ENCODE results near the gene SH3RF3.

SH3RF3 gene

DNA sequence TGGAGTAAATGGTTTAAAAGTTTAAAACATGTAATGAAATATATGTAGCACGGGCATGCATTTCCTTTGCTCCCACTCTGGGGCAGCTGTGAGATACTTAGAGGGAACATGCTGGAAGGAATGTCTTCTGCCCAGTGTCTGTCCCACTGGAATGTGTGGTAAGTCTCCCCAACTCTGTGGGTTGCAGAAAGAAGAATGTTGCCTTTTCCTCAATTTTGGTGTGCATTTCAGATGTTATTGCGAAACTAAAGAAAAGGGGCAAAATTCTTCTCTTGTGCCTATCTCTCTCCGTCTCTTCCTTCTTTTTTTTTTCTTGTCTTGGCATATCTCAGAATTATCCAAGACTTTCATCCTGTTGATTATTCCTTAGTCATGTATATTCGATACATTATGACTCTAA is 201.1 kb downstream of the SH3RF3 start:
- DNase-seq (ENCODE audit: low read depth in 4 of 4, low spot score in 1 of 4): no peak

DNA sequence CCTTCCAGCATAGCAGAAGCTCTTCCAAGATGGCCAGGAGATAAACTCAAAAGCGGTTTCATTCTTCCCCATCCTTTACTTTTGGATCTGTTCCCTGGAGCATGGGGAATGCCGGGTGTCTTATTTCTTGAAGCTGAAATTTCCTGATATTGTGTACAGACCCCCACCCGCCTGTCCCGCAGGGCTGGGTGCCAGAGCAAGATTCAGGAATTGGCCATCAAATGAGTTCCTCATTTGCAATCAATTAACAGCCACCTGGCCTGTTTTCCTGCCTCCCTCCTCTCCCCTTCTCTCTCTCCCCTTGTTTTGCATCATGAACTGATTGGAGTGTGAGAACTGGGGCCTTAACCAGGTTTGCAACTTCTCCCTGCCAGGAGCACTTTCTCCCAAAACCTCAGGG is 202.1 kb downstream of the SH3RF3 start:
- no peak for DNase-seq (ENCODE audit: low read depth in 4 of 4, low spot score in 1 of 4)

DNA sequence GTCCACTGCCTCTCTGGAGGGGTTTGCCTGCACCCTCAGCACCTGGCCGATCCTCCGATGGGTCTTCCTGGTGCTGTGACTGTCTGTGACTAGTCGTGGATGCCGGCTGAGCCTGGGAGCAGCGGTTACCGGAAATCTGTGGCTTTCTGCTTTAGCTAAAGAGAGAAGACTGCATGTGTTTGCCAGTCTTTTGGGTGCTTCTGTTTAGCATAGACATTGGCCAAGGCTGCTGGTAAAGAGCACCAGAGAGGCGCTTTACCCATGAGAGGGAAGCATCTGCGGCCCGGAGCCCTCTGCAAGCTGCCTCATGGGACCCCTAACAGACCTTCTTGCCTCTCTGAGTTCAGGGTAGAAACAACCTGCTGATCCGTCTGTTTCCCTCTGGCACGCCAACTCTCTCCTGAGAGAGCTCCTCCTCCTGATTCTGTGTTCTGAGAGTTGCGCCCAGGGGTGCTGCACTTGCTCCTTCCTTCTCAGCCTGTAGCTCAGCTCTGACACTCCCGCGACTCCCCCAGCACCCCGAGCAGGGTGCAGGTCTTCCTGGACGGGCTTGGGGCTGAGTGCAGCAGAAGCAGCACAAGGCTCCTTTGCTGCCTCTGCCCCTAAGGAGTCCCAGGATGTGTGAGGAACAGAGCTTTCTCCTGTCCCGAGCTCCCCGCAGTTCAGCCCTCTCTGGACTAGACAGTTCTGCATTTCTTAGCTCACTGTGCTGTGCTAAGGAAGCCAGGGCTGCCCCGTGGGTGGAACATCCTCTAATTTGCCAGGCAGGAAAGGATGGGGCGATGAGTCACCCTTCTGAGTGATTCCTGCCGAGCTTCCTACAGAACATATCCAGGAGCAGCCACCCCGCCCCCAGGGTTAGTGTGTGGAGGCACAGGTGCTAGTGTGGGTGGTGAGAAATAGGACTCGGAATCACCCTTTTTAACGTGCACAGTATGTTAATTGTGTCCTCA is 203.2 kb downstream of the SH3RF3 start:
- DNase-seq (ENCODE audit: low read depth in 4 of 4, low spot score in 1 of 4): peak in 1 of 4 experiments; percentile 22

DNA sequence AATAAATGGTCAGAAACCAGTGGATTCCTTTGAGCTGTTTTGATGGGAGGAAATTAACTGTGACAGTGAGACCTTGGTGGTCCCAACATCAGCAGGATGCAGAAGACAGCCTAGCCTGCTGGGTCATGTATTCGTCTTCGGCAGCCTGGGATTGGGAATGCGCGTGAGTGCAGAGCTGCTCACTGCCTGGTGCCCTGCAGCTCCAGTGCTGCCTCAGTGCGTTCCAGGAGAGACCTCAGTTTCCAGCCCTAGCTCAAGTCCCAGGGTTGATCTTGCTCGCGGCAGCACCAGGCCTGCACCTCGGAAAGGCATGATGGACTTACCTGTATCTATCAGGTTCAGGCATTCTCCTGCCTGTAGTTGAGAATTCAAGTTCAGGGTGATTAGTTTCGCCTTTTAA is 203.9 kb downstream of the SH3RF3 start:
- no peak for DNase-seq (ENCODE audit: low read depth in 4 of 4, low spot score in 1 of 4)

DNA sequence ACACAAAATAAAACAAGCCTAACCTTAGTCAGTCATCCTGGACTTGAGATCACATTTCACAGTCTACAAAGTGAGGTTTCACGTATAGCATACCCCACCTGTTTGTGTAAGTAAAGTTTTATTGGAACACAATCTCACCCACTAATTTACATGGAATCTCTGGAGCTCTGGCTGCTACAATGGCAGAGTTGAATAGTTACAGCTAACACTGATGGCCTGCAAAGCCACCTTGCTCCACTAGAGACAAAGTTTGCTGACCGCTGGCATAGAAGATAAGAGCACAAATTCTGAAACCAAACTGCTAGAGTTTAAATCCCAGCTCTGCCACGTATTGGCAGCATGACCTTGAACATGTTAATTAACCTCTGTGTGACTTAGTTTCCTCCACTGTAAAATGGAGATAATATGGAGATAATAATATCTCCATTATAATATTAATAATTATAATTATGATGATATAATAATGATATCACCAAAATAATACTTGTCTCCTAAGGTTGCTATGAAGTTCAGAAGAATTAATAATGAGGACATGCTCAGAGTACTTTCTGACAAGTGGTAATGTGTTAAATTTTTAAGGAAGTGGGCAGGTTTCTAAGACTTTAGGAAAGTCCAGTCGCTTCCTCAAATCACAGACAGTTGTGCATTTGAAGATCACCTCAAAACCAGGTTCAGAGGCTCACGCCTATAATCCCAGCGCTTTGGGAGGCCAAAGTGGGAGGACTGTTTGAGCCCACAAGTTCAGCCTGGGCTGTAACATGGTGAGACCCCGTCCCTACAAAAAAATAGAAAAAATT is 204.6 kb downstream of the SH3RF3 start:
- DNase-seq (ENCODE audit: low read depth in 4 of 4, low spot score in 1 of 4): no peak

DNA sequence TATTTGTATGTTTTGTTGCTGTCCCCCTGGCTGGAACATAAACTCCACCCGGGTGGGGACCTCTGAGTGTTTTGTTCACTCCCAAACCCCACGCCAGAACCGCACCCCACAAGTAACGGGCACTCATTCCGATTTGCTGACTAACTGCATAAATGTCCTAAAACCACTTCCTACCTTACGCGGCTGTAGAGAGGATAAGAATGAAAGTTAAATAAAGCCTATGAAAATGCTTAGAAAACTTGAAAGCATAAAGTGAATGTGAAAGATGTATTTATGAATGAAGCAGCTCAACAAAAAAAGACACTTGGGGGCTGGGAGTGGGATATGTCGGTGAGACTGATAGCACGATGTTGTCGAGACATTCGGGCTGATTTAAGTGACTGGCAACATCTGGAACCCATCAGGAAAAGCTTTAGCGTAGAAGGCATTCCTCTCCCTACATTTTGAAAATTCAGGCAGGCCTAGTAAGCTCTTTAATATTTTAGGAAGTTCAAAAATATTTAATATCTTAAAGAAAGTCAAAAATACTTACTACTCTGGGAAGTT is 206.7 kb downstream of the SH3RF3 start:
- no peak for DNase-seq (ENCODE audit: low read depth in 4 of 4, low spot score in 1 of 4)

DNA sequence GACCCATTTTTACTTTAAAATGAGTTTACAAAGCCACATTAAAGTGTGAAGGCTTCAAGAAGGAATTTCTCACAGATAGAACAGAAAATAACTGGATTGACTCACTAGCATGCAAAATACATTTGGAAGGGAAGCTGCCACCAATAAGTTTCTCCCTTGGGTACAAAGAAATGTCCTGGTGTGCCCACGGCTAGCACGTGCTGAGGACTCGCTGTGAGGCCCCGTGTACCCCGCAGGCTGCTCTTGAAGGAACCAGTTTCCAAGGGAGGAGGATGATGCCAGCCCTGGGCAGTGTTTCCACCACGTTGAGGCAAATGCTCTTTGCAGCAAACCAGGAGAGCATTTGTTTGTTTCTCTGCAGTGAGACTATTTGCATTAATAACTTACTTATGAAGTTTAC is 207.3 kb downstream of the SH3RF3 start:
- DNase-seq (ENCODE audit: low read depth in 4 of 4, low spot score in 1 of 4): no peak

DNA sequence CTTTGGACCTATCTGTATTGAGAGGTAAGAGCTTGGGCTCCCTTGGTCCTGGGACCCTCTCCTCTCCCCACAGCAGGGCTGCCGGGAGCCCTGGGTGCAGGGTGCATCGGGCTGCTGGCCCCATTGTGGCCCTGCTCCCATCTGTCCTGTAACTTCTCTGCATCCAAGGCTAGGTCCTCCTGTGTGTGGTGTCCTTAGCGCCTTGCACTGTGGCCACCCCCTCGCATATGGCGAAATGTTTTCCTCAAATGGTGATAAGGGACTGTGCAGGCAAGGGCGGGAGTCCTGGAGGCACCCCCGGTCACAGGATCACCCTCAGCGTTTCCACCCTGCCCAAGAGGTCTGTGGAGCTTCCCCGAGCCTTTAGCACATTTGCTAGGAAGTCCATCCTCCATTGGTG is 208.2 kb downstream of the SH3RF3 start:
- no peak for DNase-seq (ENCODE audit: low read depth in 4 of 4, low spot score in 1 of 4)

DNA sequence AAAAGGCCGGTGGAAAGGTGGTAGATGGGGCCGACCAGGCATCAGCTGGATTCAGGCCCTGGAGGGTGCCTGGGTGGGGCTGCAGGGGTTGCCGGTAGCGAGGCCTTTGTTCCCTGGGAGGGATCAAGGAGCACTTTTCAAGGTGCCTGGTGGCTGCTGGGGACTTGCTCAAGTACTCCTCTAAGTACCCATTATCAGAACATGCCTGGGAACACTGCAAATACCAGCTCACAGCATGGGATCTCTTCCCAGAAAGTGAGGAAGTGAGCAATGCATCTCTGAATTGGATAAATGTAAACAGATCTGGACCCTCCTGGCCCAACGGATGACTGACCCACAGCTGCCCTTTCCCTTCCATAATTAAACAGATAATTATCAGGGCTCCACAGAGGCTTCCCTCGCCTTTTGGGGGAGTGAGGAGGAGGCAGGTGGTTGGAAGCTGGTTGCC is 210.5 kb downstream of the SH3RF3 start:
- no peak for DNase-seq (ENCODE audit: low read depth in 4 of 4, low spot score in 1 of 4)

DNA sequence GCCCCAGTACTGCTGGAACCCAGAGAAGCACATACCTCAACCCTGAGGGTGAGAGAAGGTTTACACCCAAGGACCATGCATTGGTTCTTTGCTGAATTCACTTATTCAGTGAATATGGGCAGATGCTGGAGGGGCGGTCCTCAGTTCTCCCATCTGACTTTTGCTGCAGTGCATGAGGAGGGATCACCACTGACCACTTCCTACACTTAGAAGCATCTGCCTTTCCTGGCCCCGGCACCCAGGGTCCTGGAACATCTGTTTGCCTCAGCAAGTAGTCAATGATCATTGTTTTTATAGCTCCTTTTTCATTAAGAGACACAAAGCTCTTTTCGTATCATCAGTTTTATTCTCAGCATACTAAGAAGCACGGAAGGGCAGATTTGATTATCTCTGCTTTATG is 211.4 kb downstream of the SH3RF3 start:
- DNase-seq (ENCODE audit: low read depth in 4 of 4, low spot score in 1 of 4): no peak

DNA sequence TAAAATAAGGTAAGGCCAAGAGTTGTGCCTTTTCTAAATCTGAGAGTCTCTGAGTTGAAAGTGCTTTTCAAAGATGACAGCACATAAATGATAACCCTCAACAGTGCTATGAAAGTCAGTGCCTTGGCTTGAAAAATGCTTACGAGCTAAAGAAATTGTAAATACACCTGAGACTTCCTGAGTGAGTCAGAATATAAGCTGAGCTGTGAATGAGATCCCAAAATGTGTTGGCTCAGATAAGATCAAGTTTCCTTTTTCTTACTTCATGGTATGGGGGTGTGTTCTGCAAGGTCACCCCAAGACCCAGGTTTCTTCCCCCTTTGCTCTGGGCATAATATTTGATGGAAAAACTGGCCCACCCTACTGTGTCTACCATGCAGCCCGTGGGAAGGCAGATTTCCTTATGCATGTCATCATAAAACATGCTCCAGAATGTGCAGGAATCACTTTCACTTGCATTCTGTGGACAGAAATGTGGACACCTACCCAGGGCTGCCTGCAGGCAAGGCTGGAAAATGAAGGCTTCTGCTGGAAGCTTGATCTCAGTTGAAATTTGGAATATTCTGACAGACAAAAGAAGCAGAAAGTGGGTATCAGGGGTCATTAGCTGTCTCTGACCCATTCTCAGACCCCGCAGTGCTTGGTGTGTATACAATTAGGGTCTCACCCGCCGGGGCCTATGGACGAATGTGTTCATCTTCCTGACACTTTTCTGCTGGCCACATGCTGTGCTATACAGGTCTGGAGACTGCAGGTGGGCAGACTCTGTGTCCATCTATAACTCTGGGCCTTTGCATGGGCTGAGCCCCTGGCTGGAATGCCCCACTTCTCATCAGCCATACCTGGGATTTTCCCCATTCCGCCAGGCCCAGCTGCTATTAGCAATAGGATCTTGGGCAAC is 212.6 kb downstream of the SH3RF3 start:
- no peak for DNase-seq (ENCODE audit: low read depth in 4 of 4, low spot score in 1 of 4)

DNA sequence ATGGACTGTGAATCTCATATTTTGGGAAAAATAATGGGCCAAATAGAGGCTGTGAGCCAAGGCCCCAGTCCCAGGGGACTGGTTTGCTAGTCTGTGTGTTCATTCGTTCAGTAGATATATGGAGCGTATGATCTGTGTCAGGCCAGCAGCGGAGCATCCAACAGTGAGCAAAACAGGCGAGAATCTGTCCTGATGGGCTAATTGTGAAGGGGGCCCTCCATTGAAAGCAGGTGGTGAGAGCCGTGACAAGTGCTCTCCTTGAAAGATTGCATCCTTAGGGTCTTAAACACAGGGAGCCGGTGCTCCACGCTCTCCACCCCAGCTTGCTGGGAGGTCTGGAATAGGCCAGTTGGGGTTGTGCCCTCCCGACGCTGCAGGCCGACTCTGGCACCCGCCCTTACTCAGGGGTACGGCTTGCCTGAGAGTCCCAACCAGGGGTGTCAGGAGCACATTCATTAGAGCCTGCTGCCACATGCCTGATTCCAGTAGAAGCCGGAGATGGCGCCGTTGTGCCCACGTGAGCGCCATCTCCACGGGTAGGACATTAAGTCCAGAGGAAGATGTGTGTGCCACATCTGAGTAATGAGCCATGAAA is 213.3 kb downstream of the SH3RF3 start:
- no peak for DNase-seq (ENCODE audit: low read depth in 4 of 4, low spot score in 1 of 4)

DNA sequence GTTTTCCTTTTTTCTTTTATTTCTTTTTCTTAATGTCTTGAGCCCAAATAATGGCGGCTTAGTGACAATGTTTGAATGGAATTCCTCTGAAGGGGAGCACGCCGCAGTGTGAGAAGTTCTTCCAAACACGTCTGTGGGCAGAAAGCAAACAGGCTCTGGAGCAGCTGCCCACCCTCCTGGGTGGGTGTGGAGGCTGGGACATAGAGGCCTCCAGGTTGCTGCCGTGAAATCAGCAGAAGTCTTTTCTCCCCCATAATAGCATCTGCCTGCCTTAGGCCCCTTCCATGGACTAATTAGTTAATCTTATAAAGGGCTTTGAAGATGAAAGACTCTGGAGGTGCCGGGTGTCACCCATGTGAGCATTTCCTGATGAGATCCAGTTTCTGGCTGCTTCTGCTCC is 213.9 kb downstream of the SH3RF3 start:
- no peak for DNase-seq (ENCODE audit: low read depth in 4 of 4, low spot score in 1 of 4)

DNA sequence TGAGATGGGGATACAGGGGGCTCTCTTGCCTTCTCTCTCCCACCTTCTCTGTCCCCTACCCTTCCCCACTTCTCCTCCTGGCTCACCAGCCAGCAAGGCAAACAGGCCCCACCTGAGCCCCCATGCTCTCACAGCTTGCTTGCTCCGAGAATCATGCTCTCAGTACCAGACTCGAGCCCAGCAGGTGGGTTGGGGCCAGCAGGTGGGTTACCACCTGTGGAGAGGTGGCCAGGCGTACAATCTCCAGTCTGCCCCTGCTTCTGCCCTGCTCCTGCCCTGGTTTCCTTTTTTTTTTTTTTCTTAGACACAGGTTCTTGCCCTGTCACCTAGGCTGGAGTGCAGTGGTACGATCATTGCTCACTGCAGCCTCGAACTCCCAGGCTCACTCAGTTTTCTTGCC is 214.5 kb downstream of the SH3RF3 start:
- DNase-seq (ENCODE audit: low read depth in 4 of 4, low spot score in 1 of 4): no peak

DNA sequence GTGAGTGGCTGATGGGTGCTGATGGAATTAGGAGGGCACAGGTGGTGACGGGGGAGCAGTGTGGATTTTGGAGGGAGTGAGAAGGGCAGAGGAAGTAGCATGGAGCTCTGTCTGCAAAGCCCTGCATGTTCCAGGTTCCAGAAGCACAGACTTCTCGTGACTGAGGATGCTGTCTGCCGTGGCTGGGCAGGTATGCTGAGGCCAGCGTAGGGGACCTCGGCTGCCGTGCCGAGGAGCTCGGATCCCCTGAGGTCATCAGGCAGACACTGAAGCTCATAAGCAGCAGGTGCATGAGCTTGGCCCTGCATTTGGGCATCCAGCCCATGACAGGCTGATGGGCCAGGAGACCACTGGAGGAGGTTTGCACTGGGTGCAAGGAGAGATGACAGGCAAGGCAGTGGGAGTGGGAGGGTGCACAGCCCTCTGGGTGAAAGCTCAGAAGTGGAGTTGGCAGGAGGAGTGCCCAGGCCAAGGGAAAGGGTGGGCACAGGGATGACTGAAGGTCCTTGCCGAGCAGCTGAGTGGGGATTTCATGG is 215.3 kb downstream of the SH3RF3 start:
- DNase-seq (ENCODE audit: low read depth in 4 of 4, low spot score in 1 of 4): no peak

DNA sequence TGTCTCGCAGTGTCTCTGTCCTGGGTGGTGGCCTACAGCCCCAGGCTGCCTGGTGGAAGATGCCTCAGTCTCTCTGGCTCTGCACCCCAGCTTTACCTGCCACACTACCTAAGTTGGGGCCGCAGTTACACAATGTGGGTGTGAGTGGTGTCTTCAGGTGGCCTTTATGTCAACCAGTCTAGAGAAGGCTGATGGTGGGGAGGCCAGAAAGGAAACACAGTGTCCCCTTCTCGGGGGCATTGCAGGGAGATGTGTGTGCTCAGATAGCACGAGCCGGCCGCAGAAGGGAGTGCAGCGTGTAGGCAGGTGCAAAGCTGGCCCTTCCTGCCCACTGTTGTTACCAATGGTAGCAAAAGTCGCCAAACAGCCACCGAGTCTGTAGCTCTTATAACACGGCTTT is 216.1 kb downstream of the SH3RF3 start:
- DNase-seq (ENCODE audit: low read depth in 4 of 4, low spot score in 1 of 4): no peak

DNA sequence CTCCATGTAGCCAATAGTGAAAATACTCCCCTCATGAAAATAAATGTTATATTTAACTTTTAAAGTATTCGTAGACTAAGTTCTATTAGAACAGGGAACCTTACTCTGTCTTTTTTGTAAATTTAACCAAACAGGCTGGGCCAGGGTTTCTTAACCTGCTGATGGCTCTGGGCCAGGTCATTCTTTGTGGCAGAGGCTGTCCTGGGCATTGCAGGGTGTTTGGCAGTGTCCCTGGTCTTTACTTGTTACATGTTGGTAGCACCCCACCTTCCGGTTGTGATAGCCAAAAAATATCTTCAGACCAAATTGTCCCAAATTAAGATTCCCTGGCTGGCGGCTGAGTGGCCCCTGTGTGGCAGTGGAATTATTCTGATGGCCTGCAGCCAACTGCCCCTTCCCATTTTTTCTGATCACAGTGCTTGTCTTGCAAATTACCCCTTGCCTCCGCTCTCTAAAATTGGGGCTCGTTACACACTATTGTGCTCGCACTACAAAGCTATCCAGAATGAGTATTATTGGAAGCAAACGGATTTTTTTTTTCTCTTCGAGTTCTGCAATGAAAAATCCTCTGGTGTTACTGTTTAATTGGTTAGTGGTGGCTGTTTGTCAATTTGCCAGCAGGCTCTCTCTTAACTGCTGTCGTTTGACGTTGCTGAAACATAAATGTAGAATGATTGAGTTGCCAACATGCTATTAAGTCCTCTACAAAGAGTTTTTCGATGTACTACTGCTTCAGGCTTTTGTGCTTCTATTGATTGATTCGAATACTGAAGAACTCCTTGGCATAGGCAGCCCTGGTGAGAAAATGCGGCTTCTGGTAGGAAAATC is 216.9 kb downstream of the SH3RF3 start:
- no peak for DNase-seq (ENCODE audit: low read depth in 4 of 4, low spot score in 1 of 4)

DNA sequence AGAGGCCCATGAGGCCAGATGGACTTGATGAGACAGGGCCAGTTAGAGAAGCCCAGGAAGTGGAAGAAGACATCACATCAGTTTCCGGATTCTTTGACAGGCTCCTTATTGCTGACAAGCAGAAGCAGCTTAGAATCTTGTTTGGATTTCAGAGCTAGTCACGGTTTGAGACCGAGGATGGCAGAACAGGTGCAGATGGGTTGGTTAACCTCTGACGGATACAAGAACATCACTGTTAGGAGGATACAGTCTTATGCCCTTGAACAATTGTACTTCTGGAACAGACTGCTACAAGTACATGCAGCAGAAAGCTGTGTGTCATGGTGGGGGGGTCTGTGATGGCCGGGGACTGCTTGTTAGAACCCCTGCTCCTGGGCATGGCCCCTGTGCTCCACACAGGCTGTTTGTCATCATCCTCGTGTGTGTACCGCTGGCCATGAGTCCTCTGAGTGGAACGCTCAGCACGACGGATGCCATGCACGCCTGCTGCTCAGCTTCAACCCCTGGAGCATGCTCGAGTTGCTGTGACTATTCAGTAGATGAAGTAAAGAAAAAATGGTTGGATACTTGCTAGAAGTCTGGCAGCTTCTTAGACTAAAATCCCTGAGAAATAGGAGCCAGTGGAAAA is 217.7 kb downstream of the SH3RF3 start:
- DNase-seq (ENCODE audit: low read depth in 4 of 4, low spot score in 1 of 4): no peak

DNA sequence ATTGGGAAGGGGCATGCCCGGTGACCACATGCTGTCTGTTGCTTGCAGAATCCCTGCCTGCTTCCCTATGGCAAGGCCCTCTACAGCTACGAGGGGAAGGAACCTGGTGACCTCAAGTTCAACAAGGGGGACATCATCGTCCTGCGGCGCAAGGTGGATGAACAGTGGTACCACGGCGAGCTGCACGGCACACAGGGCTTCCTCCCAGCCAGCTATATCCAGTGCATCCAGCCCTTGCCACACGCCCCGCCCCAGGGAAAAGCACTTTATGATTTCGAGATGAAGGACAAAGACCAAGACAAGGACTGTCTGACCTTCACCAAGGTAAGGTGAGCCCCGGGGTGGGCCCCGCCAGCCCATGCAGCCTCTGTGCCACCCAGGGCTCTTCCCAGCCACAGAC is 218.6 kb downstream of the SH3RF3 start:
- DNase-seq (ENCODE audit: low read depth in 4 of 4, low spot score in 1 of 4): no peak
